HG02885 (cell line): ENCODE measurements around the gene CARF.

ENCODE experiments used
- ATAC-seq: cut with Tn5 transposase; IDR thresholded peaks from one replicate; pipeline ENCODE4 v1.9.1; 2021; ENCODE audit warnings: mild to moderate bottlenecking; ENCODE audit not compliant: unreplicated experiment, poor library complexity

The CARF gene

GRCh38 chr2:203014456-203015199 is 102.6 kb downstream of the CARF start, which contains the start of gene NBEAL1:
Gene NBEAL1, plus strand, starts transcription at chr2:203014875. Its CDS starts 1,510 bp downstream, at chr2:203016385.
- ATAC-seq = peak; percentile 97

DNA sequence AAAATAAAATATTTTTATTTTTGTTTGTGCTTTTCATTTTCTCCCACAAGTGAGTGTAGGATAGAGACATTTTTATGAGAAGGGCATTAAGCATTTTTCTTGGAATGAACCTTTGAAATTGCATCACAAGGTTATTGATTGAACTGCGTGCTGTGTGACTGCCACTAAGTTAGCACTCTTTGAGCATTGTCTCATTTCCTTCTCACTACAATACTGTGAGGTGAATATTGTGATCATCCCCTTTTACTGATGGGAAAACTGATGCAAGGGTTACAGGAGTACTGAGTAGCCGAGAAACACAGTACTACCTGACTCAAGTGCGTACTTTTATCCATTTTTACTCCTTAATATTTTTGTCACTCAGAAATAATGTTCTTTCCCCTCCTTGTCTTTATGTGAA is 104.6 kb downstream of the CARF start:
- no peak for ATAC-seq

DNA sequence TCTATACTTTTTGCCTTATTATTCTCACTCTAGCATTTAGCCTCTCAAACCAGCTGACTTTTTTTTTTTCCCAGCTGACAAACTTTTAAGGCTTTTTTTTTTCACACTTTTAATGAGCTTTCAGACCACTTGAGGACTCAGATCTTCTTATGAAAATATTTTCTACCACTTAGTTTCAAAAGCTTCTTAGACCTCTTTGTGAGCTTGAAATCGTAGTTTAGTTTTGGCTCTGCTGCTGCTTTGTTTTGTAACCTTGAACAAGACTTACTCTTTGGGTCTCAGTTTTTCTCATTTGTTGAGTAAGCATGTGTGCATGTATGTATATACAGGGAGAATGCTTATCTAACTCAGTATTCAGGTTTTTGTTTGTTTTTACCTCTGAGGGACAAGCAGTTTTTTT is 106.1 kb downstream of the CARF start:
- ATAC-seq = no peak

- no peak for ATAC-seq
Observed at GRCh38 chr2:203019142-203019541, 107.1 kb downstream of the CARF start.

DNA sequence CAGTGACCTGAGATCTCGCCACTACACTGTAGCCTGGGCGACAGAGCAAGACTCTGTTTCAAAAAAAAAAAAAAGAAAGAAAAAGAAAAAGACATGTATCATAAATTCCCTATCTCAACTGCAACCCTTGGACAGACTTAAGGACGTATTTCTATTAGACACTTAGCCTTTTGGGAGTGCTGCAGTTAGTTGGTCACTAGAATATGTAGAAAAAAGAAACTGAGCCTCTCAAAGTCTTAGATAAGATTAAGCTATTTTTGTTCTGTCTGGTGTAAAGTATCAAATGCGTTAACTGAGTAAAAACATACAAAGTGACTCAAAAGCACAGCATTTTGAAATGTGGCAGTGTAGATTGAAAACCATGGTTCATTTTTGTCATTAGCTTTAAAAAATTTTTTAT is 109.9 kb downstream of the CARF start:
- ATAC-seq = no peak

- ATAC-seq = no peak
Observed at GRCh38 chr2:203022751-203023150, 110.7 kb downstream of the CARF start.

- no peak for ATAC-seq
Observed at GRCh38 chr2:203025592-203025991, 113.5 kb downstream of the CARF start.

DNA sequence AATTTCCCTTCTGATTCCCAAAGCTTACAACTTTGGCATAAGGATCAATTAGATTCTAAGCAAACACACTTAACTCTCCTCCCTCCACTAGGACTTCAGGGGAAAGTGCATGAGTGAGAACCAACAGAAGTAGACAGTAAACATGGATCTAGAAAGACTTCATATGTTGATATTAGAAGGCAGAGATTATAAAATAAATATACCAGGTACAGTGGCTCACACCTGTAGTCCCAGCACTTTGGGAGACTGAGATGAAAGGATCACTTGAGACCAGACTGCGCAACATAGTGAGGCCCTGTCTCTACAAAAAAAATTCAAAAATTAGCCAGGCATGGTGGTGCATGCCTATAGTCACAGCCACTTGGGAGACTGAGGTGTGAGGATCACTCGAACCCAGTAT is 118.5 kb downstream of the CARF start:
- no peak for ATAC-seq

DNA sequence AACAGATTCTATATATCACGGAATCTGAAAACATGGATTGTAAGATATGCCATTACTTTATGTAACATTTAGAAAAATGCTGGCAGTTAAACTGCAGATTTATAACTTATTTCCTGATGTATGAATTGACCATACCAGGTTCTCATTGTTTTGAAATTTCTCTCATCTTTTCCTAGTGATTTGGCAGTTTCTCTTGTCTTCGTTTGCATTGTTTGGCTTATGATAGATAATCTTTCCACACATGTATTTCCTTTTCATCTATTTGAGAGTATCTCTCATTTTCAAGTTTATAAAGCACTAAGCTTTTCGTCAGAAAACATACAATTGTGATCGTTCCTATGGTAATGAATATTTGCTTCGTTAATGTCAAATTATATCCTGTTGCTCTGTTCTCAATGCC is 118.9 kb downstream of the CARF start:
- ATAC-seq = no peak

DNA sequence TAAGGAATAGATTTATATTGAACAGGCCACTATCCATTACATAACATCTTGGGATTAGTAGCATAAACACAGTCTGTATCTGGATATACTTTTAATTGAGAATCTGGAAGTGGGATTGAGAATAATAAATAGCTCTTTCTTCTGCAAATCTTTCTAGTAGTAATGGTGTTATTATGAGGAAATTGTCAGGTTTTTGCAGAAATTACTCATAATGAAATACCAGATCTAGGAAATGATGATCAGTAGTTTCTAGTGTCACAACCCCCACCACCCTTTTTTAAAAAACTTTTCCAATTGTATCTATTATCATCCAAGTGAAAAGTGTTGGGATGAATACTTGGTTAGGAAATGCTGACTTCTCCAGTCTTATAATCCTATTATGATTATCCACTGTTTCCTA is 121.3 kb downstream of the CARF start:
- ATAC-seq = no peak

DNA sequence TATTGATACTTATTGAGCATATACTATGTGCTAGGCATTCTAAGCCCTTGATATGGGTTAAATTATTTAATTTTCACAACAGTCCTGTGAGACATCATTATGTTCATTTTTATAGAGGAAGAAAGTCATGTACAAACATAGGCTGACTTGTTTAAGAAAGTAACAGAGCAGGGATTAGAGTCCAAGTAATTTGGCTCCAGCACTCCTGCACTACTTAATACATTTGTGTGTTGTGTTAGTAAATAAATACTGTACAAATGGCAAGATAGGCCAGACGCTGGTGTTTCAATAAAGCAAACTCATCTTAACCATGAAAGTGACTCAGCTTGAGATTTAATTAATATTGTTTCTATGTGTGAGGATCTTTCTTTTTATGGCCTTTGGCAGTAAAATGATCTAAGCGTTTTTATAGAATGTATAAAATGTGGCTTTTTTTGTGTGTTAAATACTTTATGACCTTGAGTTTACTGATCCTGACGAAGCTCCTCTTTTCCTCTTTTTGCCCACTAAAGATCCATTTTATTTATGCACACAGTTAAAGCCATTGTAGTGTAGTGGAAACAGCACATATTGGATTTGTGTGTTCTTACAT is 123.9 kb downstream of the CARF start:
- ATAC-seq = no peak
